ENCODE results near the gene FGR. TPM values are rescaled to one million over a fixed set of nuclear protein-coding genes. Genes with fewer than 3 reads are reported as not detected.
A peak's percentile ranks its signal among the peaks of the same experiment; 100 is the strongest.

FGR gene
- polyA plus RNA-seq, 1 of the 3 experiments (the other 2 are of a cell fraction), result not detected

DNA sequence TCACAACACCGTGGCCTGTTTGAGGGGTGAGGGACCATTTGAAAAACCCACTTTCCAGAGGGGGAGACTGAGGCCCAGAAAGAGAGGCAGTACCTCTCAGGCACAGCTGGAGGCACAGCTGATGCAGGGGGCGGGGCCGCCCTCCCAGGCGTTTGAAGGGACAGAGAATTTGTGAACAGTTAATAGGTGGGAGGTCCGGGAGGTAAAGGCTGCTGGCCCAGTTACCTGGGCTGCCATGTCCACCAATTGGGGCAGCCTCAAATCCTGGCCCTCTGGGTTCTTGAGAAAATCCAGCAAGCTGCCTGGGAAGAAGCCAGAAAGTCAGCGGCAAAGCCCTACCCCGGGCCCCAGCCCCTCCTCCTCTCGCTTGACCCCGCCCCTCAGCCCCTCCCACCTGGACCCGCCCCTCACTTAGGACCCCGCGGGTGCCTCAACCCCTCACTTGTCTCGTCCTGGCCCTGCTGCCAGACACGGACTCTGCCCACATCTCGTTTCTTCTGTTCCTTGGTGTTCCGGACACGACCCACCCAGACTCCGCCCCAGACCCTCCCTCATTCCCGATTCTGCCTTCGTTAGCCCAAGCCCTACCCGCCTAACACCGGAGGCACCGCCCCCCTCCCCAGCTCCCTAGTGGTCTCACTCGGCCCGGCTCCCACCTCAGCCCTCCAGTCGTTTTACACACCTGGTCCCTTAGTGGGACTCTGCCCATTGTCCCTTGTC, 20.2 kb downstream of the FGR start:
- POLR2A ChIA-PET, result no interaction called here
- CTCF ChIA-PET, result interaction anchor here (1.0 to 27.7 kb wide), 5 partner anchors 8 to 319 kb away, joined by 3 to 603 read pairs (median 67); partner anchors contain the start of genes AHDC1 and IFI6
- no peaks in the 10 kb centered on the region for H3K27me3 ChIP-seq (ENCODE audit: insufficient read depth)
- DNase-seq, result peak; percentile 63
- H3K4me2 ChIP-seq, result no peak overlapping the region
- H4K20me1 ChIP-seq (ENCODE audit: insufficient read depth), result no peaks in the 10 kb centered on the region
- no peaks in the 10 kb centered on the region for H3K79me2 ChIP-seq (ENCODE audit: insufficient read depth)
- no peak overlapping the region for H3K4me3 ChIP-seq (ENCODE audit: low read depth in 2 of 2, low read length in 1 of 2)
- H3K9me3 ChIP-seq, result no peaks in the 10 kb centered on the region
- no peaks in the 10 kb centered on the region for H3K9me2 ChIP-seq
- H2AFZ ChIP-seq (ENCODE audit: low read depth), result no peak overlapping the region
- WGBS (ENCODE audit: low lambda C conversion rate), result 39% methylated on average over 17 of the region's 26 CpGs
- peaks cover 0 to 6% of the 10 kb centered on the region in 2 experiments; a peak in 1 of 4 replicates for H3K4me1 ChIP-seq (ENCODE audit: control insufficient read depth in 1 of 2, insufficient read depth in 2 of 2, low read depth in 1 of 2, low read length in 1 of 2)
- no peaks in the 10 kb centered on the region for H3F3A ChIP-seq (replicated peaks; ENCODE audit: insufficient read depth)
- no peaks in the 10 kb centered on the region for H3K36me3 ChIP-seq (replicated peaks in 1 of 2; ENCODE audit: control insufficient read depth in 1 of 2, insufficient read depth in 2 of 2, low read length in 1 of 2)
- no peak overlapping the region for H3K27ac ChIP-seq (ENCODE audit: low read depth in 2 of 2, low read length in 1 of 2)
- no peak overlapping the region for H3K9ac ChIP-seq
- TF ChIP-seq GABPA (IDR thresholded peaks at IDR 0.05; ENCODE audit: low read depth) (no peak), TAF1 (IDR thresholded peaks at IDR 0.05; ENCODE audit: borderline replicate concordance, low read depth, low read length) (no peak), TEAD4 (IDR thresholded peaks at IDR 0.05; ENCODE audit: borderline replicate concordance, insufficient read depth) (no peak), JUND (IDR thresholded peaks at IDR 0.05) (no peak), SIN3A (IDR thresholded peaks at IDR 0.05; ENCODE audit: borderline replicate concordance, low read depth, low read length) (no peak), CHD2 (IDR thresholded peaks at IDR 0.05; ENCODE audit: low read length, partially characterized antibody) (no peak), MAX (IDR thresholded peaks at IDR 0.05; ENCODE audit: low read depth) (no peak), FOXM1 (IDR thresholded peaks at IDR 0.05; ENCODE audit: low read depth) (no peak), EP300 (IDR thresholded peaks at IDR 0.05; ENCODE audit: borderline replicate concordance in 1 of 2, low read depth in 1 of 2, low read length in 1 of 2) (no peak), REST (IDR thresholded peaks at IDR 0.05; ENCODE audit: low read depth, low read length) (no peak), GATA2 (CRISPR knock-in tag; IDR thresholded peaks at IDR 0.05) (no peak), TCF12 (IDR thresholded peaks at IDR 0.05) (no peak), SMC3 (IDR thresholded peaks at IDR 0.05; ENCODE audit: low read depth, low read length) (no peak), ELF1 (IDR thresholded peaks at IDR 0.05) (no peak), YY1 (IDR thresholded peaks at IDR 0.05; ENCODE audit: low read depth) (no peak), RXRA (IDR thresholded peaks at IDR 0.05; ENCODE audit: borderline replicate concordance, low read depth) (no peak)
- TF ChIP-seq, protein P1, sequence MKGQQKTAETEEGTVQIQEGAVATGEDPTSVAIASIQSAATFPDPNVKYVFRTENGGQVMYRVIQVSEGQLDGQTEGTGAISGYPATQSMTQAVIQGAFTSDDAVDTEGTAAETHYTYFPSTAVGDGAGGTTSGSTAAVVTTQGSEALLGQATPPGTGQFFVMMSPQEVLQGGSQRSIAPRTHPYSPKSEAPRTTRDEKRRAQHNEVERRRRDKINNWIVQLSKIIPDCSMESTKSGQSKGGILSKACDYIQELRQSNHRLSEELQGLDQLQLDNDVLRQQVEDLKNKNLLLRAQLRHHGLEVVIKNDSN (IDR thresholded peaks at IDR 0.05; ENCODE audit: borderline replicate concordance, low read depth), result no peak
